HPDE6-E6E7 (cell line): ENCODE results near the gene RIBC1.
"Not testable (repeated sequence)": the region's sequence is repeated elsewhere in the genome, so short reads cannot be mapped to it uniquely, and the experiment has no call there.

Experiments used
- DNase-seq: peaks from one replicate; pipeline ENCODE4 v3.0.0; 2011; ENCODE audit warnings: missing footprints; ENCODE audit errors: extremely low spot score

The RIBC1 gene

DNA sequence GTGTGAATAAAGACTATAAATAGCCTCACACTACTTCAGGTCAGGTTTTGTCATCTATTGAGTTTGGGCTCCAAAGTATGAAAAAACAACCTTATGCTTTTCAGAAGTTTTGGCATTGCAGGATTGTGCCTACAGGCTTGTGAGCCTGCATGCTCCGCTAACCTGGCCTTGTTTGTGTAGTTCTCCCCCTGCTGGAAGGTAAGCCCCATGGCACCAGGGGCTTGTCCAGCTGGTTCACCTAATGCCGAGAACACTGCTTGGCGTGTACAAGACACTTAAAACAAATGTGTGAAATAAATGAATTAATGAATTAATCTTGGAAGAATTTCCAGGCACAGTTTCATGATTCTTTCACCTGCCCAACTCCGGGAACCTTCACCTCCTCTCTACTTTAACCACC, 13.3 kb downstream of the RIBC1 start:
- peak; percentile 74 for DNase-seq

DNA sequence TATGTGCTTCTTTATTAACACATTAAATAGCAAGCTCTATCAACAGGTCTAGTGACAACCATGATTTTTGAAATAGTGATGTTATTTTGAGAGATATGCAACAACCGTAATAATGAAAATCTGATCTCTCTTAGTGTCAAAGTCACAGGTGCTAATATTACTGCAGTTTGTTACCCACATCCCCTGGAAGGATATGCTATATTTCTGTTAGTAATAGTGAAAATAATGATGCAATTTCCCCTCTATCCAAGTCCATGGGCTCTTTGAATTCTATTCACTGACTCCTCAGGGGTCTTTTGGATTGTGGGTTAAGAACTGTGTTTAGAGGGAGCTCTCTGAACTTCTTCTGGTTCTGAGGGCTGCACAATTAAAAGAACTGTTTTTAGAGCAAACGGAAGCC, 14.5 kb downstream of the RIBC1 start:
- DNase-seq, result no peak

DNA sequence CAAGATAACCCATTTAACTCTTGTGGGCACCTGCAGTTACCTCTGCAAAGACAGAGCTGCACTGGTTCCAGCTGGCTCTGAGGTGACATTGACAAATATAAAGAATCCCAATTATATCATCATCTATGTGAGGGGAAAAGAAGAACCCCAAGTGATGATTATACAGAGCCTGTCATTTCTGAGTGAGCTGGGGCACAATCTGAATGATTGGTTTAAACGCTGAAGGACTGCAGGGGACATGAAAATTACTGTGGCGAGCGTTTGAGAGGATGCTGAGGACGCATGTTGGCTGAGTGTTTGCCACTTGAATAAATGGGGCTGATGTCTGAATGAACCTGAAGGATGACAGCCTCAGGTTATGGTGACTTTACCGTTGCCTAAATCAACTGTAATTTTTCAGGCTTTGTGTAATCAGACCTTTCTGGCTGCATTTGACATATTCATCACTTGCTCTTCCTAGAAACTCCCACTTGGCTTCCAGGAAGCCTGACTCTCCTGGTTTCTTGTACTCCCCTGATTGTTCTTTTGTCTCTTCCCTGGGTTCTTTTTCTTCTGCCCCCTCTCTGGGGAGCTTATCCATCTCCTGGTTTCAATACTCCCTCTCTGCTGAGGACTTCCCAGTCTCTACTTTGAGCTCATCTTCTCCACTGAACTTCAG, 15.6 kb downstream of the RIBC1 start:
- DNase-seq, result no peak

DNA sequence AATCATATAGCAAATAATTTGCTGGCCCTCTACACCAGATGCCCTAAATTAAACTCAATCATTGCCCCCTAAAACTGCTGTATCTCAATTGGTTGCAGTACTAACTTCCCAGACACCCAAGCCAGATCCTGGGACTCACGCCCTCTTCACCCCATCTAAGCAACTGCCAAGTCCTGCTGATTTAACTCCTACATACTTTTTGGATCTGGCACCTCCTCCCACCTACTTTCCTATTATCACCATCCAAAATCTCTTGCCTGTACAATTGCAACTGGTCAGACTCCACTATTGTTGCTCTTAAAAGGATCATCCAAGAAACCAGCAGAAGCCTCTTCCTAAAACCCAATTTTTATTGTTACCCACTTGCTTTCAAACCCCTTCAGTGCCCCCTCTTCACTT, 16.2 kb downstream of the RIBC1 start:
- DNase-seq, result no peak

DNA sequence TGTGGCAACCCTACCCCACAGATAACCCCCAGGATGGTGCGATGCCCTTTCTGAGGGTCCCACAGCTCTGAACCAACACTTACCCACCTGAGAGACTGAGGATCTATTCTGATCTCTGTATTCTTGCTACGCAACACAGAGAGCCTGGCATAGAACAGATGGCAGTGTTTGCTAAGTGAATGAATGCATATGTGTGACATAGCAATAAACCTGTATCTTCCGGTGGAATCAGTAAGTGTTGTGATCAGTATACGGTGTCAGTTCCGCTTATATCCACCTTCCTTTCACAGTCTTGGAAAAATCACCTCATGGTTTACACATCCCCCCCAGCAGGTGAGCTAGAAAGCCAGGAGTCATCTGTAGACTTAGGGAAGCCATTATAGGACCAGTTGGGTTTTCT, 17.4 kb downstream of the RIBC1 start:
- no peak for DNase-seq

DNA sequence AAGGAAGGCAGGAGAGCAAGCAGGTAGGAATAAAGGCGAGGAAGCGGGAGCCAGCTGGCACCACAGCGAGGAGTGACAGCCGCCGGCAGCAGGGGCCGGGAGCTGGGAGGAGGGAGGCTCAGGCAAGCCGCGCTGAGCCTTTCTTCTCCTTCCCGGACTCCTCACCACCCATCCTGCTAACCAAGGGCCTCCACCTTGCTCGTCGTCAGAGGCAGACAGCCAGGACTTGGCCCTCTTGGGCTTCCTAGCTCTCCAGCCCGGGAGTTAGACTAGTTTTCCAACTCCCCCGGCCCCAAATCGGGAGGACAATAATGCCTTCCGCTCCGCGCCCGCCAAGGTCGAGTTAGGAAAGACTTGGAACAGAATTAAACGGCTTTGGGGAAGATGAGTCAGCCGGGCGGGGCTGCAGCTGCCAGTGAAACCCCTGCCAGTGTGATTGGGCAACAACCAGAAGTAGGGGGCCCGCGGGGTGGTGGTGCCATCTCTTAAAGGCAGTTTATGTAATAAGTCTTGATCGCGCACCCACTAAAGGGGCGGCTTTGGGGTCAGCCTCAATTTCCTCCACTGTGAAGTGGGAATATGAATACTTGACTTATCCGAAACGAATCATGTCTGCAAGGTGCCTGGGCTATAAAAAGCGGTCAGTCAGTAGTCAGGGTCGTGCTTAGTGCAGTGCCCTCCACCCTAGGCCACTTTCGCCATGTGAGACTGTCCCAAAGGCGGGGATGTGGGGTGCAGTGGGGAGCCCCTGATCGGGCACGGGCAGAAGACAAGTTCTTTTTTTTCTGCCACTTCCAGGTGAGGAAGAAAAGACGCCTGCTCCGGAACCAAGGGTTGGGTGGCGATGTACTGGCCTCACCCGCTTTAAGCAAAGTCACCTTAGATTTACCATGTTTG, 18.2 kb downstream of the RIBC1 start:
- no peak for DNase-seq

DNA sequence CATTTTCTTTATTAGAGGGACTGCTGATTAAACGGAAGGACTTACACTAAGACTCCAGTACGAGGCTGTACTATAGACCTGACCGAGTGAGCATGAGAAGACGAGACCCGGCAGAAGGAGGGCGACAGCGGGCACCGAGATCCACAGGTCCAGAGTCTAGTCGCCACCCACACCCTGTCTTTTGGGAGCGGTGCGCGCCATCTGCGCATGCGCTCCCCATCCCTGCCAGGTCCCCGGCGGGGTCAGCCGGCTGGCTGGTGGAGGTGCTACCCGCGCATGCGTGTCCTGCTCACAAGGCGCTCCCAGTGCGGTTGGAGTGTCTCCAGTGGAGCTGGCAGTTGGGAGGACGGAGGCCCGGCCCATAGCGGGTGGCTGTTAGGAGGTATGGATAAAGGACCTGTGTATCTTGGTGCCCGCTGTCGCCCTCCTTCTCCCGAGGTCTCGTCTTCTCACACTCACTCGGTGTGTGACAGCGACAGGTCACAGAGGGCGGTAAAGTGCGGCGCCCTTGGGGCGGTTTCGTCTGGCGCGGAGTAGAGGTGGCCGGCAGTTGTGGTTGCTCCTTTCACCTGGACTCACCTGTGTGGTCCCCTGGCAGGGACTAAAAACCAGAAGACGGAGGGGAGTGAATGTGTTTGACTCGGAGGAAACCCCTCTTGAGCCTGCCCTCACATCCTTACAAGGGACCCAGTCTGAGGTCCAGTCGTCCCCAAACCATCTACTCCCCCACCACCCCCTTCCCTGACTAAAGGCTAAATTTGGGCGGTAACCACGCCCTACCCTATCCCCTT, 19.1 kb downstream of the RIBC1 start:
- DNase-seq, result peak; percentile 73

DNA sequence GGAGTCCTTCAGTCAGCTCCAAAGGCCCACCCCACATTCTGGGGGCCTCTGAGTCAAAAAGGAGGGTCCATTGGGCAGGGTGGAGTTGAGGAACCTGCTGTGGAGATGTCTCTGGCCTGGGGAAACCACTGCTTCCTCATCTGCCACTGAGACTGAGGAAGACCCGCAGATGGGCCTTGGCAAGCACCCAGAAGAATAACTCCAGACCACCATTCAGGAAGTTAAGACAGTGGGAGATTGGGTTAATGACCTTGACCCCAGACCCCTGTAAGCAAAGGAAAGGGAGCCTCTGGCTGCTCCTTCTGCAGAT, 19.6 kb downstream of the RIBC1 start:
- no peak for DNase-seq

DNA sequence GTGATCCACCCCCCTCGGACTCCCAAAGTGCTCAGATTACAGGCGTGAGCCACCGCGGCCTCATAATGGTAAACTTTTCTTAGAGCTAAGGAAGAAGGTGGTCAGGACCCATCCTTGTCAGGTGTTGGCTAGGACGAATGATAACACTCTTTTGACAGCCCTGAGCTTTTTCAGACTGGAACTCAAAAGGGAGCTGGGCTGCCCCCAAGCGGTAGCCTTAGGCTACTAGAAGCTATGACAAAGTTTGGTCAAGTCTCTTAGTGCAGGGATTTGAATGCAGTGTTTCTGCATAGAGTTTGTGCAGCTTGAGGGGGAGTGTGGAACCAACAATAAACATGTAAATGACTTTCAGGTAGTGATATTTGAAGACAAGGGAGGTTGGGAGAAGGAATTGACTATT, 23.3 kb downstream of the RIBC1 start:
- DNase-seq, result no peak

DNA sequence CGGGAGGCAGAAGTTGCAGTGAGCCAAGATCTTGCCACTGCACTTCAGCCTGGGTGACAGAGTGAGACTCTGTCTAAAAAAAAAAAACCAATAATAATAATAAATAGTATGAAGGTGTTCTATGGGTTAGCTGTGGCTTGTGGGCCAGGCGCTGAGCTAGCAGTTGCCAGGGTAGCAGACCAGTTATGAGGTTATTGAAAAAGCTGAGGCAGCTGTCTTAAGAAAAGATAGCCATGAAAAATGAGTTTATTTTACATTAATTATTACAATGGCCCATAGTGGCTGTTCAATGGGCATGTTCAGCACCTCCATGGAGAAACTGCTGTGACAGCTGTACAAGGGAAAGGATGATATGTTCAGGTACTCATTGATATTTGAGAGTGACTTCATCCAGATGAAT, 24.8 kb downstream of the RIBC1 start:
- DNase-seq, result no peak

DNA sequence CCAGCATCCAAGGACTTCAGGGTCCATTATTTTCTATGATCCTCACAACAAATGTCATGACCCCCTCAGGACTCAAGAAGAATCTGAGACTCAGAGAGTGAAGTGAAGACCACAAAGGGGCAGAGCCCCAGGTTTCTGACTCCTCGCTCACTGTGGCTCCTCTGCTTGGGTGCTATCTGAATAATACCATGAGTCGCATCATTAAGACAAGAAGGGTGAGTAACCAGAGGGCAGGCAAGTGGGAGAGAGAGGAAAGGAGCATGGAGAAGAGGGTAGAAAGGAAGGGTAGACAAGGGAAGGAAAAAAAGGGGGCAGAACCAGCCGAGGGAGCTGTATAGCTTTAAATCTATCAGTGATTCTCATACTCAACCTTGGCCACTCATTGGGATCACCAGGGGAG, 27.0 kb downstream of the RIBC1 start:
- no peak for DNase-seq

DNA sequence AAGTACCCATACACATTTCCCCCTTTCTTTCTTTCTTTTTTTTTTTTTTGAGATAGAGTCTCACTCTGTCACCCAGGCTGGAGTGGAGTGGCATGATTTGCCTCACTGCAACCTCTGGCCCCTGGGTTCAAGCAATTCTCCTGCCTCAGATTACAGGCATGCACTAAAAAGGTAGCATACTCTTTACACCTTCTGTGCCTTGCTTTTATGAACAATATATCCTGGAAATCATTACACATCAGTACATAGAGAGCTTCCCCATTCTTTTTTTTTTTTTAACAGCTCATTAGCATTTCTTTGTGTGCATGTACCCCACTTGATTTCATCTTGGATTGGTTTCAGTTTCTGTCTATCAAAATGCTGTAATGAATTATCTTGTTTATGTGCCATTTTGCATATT, 30.1 kb downstream of the RIBC1 start:
- DNase-seq, result no peak

DNA sequence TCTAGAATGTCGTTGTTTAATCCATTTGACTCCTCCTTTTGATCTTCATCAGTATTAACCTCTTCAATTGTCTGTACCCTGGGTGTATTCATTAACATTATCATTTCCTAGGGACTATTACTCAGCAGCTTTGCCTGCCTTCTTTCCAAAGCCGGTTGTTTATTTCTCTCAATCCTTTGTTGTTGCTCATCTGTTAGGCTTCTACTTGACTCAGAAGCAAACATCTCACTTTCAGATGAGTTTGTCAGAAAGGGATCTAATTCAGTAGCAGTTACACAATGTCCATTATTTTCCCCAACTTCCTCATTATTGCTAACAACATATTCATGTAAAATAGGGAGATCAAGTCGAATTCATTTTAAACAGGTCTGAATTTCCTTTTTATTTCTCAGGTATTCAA, 33.6 kb downstream of the RIBC1 start:
- no peak for DNase-seq

DNA sequence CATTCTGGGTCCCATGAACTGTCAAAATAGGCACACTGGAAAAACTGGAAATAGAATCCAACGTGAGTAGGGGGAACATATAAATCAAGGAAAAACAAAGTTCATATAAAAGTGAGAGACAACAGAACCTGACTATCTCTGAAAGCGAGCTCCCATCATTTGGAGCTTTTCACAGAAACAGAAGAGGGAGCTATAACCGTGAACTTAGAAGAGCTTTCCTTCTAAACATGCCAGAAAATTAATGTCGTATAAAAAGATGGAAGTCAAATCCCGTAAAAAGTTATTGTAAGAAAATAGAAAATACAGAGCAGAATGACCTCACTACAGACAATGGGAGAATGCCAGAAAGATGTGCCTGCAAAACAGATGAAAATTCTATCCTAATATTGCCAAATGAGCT, 35.4 kb downstream of the RIBC1 start:
- no peak for DNase-seq

DNA sequence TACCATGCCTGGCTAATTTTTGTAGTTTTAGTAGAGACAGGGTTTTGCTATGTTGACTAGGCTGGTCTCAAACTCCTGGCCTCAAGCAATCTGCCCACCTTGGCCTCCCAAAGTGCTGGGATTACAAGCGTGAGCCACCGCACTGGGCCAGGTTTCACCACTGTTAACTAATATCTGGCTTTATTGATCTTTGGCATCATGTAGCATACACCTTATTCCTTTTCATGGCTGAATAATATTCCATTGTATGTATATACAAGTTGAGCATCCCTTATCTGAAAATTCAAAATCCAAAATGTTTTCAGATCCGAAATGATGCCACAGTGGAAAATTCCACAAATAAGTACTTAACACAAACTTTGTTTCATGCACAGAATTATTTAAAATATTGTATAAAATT, 46.0 kb downstream of the RIBC1 start:
- DNase-seq, result not testable (repeated sequence)

DNA sequence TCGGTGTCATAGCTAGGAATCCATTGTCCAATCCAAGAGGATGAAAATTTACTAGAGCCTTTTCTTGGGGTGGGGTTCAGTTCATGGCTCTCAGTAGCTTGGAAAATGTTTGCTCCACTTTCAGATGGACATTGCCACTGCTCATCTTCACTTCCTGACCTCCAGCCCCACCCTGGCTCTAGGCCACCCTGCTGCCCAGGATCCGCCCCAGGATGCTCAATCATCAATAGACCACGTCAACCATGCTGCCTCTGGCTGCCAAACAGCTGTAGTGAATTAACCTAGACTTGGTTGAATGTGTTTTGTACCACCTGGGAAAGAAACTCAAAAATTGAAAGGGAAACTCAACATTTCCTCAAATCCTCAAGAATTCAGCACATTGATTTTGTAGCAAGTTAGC, 48.7 kb downstream of the RIBC1 start:
- DNase-seq, result no peak

DNA sequence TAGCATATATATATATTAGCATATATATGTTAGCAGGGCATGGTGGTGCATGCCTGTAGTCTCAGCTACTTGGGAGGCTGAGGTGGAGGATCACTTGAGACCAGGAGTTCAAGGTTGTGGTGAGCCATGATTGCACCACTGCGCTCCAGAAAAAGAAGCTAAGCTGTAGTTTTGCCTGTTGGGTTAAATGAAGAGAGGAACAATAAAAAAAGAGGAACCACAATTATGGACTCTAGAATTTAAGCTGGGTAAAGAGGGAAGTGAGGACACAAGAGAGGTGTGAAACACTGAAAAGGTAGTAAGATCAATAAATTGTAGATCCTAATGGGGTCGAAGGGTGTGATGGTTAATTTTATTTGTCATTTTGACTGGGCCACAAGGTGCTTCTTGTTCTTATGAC, 52.0 kb downstream of the RIBC1 start:
- no peak for DNase-seq

DNA sequence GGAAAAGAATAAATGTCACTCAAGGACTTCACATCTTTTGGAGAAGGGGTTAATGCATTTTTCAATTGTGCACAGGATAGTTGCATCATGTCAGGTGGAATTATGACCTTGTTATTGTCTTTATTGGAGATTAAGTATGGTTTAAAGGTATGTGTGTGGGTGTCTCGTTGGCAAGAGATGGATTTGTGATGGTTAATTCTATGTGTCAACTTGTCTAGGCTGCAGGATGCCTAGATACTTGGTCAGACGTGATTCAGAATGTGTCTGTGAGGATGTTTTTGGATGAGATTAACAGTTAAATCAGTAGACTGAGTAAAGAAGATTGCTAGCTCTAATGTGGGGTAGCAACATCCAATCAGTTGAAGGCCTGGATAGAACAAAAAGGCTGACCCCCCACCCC, 53.7 kb downstream of the RIBC1 start:
- DNase-seq, result no peak

DNA sequence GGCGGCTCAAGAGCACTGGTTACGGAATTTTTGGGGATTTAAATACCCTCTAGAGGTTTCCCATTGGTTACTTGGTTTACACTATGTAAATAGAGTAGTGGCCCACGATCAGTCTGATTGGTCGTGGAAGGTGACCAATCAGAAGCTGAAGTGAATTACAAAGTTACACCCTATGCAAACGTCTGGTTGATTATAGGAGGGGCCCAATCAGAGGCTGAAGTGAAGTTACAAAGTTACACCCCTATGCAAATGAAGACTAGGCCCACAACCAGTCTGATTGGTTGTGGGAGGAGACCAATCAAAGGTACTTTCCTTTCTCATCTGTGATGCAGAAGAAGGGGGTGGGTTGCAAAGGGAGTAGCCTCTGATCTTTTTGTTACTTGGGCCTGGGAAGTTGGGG, 56.6 kb downstream of the RIBC1 start:
- no peak for DNase-seq
